Amniotic stem cell (primary cell): ENCODE measurements around the gene C3orf49.

Experiments used
- DNase-seq: peaks from one replicate; lab custom pipeline; 2025; lab: John Stamatoyannopoulos, UW

C3orf49 gene

GRCh38 chr3:63851287-63851686 is 32.2 kb downstream of the C3orf49 start:
- no peak for DNase-seq

GRCh38 chr3:63853106-63853505 is 34.0 kb downstream of the C3orf49 start:
- no peak for DNase-seq

- DNase-seq: no peak
Measured at GRCh38 chr3:63855333-63855940, 36.3 kb downstream of the C3orf49 start.

- DNase-seq: no peak
Measured at GRCh38 chr3:63857311-63857710, 38.2 kb downstream of the C3orf49 start.

GRCh38 chr3:63860776-63861175 is 41.7 kb downstream of the C3orf49 start:
- no peak for DNase-seq

GRCh38 chr3:63861306-63861705 is 42.2 kb downstream of the C3orf49 start:
- no peak for DNase-seq

GRCh38 chr3:63862804-63863149 is 43.7 kb downstream of the C3orf49 start:
- no peak for DNase-seq

- DNase-seq: peak; percentile 37
Measured at GRCh38 chr3:63863150-63864007, 44.3 kb downstream of the C3orf49 start, which contains the start of the genes ATXN7 and THOC7. ATXN7 (plus strand) TSS chr3:63863867; CDS start chr3:63912599, 48,732 bp downstream. THOC7 (minus strand) TSS chr3:63863805; CDS start chr3:63863790, 15 bp downstream.

GRCh38 chr3:63864008-63864964 is 45.2 kb downstream of the C3orf49 start:
- DNase-seq: no peak

GRCh38 chr3:63864965-63865327 is 45.8 kb downstream of the C3orf49 start:
- no peak for DNase-seq

GRCh38 chr3:63867225-63867624 is 48.1 kb downstream of the C3orf49 start:
- no peak for DNase-seq

GRCh38 chr3:63869940-63870614 is 51.0 kb downstream of the C3orf49 start:
- DNase-seq: no peak

- no peak for DNase-seq
Measured at GRCh38 chr3:63870615-63871005, 51.5 kb downstream of the C3orf49 start.

GRCh38 chr3:63872135-63872924 is 53.2 kb downstream of the C3orf49 start:
- DNase-seq: no peak

GRCh38 chr3:63874769-63875168 is 55.7 kb downstream of the C3orf49 start:
- no peak for DNase-seq

- no peak for DNase-seq
Measured at GRCh38 chr3:63875510-63875909, 56.4 kb downstream of the C3orf49 start.

- DNase-seq: no peak
Measured at GRCh38 chr3:63876260-63876659, 57.2 kb downstream of the C3orf49 start.

- no peak for DNase-seq
Measured at GRCh38 chr3:63877737-63878393, 58.8 kb downstream of the C3orf49 start.

GRCh38 chr3:63878394-63879060 is 59.4 kb downstream of the C3orf49 start:
- DNase-seq: no peak

- no peak for DNase-seq
Measured at GRCh38 chr3:63880653-63881052, 61.6 kb downstream of the C3orf49 start.
